ENCODE measurements around the gene PDZD7. TPM values are rescaled to one million over a fixed set of nuclear protein-coding genes. Genes with fewer than 3 reads are reported as not detected.

PDZD7 gene
- 1 to 10 TPM in 1 of 5 donors, not detected in 4; 2.4 TPM for total RNA-seq
- polyA plus RNA-seq, result under 1 TPM; 0.20 to 0.76 (median 0.75) TPM
- long read RNA-seq, donor 1, result 0 reads
- long read RNA-seq, donor 2, result 0 reads
- long read RNA-seq, donor 3, result 0 reads
- long read RNA-seq, donor 4, partial matches to known transcripts, result 8 of 8 reads
- long read RNA-seq, donor 4, other reads (novel, unspliced or antisense), result 0 of 8 reads
- long read RNA-seq, donor 5, result 0 reads
- long read RNA-seq, donor 6, result 0 reads
- long read RNA-seq, donor 7, result 0 reads
- long read RNA-seq, donor 8, result 0 reads
- long read RNA-seq, donor 9, partial matches to known transcripts, result 5 of 5 reads
- long read RNA-seq, donor 9, other reads (novel, unspliced or antisense), result 0 of 5 reads
- long read RNA-seq, donor 10, result 0 reads

DNA sequence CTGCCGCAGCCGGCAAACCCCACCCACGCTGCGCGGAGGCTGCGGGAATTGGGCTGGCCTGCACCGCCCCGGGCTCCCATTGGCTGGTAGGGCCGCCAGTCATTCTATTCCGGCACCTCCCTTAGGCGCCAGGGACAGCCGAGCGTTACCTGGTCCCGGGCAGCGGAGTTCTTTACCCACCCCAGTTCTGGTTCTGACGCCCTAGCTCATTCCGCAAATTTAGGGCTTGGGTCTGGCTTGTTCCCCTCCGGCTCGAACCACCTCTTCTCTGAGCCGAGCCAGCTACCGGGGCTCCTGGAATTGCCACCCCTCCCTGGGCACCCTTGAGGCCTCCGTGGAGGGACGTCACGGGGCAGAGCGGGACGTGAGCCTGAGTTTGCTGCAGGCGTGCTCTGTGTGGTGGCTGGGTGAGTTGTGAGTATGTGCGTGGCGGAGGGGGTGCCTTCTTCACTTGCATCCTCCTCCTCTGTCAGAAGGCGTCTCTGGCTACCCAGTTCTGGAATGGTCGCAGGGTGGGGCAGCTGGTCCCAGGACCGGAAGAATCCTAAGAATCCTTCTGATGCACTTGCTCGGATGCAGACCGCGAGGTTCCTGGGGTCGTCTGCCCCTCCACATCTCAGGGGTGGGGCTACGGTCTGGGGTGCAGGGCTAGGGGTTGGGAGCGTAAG lies at the start of gene PDZD7, which contains the start of gene SFXN3:
Gene PDZD7, minus strand, starts transcription at position 2 of the 668 bp plus-strand sequence. CDS start 910 bp downstream, outside the sequence.
Gene SFXN3, plus strand, starts transcription at position 107 of the 668 bp plus-strand sequence. CDS start 3,461 bp downstream, outside the sequence.
- Histone ChIP-seq H3K9me3 (no peaks in the 10 kb centered on the region), H3K36me3 (peaks cover 13 to 19% (median 17%) of the 10 kb centered on the region in 4 donors), H3K4me3 (peak within 1 kb of the TSS; percentile 63 to 79 (median 66)), H3K4me1 (peaks cover 19 to 40% (median 31%) of the 10 kb centered on the region in 4 donors), H3K27me3 (peaks cover 0 to 18% (median 2%) of the 10 kb centered on the region in 3 donors), H3K27ac (peak within 1 kb of the TSS; percentile 74 to 98 (median 93))
- WGBS, 5 donors, result 0 to 1% (median 0%) methylated on average over 30 to 38 of the region's 38 CpGs
- DNase-seq, result peak; percentile 98
- no peak for TF ChIP-seq EP300 (IDR thresholded peaks at IDR 0.05)
- TF ChIP-seq POLR2A (IDR thresholded peaks at IDR 0.05), result peak in 1 of 4 donors; percentile 29
- TF ChIP-seq CTCF (IDR thresholded peaks at IDR 0.05), result no peak
- TF ChIP-seq POLR2AphosphoS5 (IDR thresholded peaks at IDR 0.05), result peak; percentile 6 to 70 (median 59)
- intact Hi-C loops (cut with DNase I; ENCODE audit: low total_unique reads), result no loop called here

DNA sequence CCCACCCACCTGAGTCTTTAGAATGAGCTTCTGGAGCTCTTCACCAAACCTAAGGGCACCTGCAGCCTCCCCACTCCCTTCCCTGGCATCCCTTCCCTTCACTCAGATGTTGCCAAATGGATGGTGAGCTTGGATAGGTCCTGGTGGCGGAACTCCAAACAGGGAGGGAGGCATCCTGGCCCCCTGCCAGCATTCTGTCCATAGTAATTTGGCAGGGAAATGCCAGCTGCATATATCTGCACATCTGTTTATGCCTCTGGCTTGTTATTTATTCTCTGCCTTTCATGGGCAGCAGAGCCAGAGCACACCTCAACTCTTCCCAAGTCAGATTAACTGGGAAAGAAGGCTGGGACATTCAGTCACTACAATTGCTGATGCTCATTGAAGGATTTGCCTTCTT lies 48.9 kb upstream of the PDZD7 start:
- 45 to 88% (median 80%) methylated on average over 1 of the region's 1 CpG for WGBS, 5 donors
- H3K4me1 ChIP-seq, result no peaks in the 10 kb centered on the region
- no peak for DNase-seq
- intact Hi-C loops (cut with DNase I; ENCODE audit: low total_unique reads), result no loop called here
- TF ChIP-seq POLR2AphosphoS5 (IDR thresholded peaks at IDR 0.05) (no peak), EP300 (IDR thresholded peaks at IDR 0.05) (no peak), POLR2A (IDR thresholded peaks at IDR 0.05) (no peak), CTCF (IDR thresholded peaks at IDR 0.05) (no peak)
- peaks cover 0 to 92% (median 29%) of the 10 kb centered on the region in 3 donors for H3K27me3 ChIP-seq
- no peak overlapping the region for H3K4me3 ChIP-seq
- no peaks in the 10 kb centered on the region for H3K9me3 ChIP-seq
- no peak overlapping the region for H3K27ac ChIP-seq
- H3K36me3 ChIP-seq, result no peaks in the 10 kb centered on the region

DNA sequence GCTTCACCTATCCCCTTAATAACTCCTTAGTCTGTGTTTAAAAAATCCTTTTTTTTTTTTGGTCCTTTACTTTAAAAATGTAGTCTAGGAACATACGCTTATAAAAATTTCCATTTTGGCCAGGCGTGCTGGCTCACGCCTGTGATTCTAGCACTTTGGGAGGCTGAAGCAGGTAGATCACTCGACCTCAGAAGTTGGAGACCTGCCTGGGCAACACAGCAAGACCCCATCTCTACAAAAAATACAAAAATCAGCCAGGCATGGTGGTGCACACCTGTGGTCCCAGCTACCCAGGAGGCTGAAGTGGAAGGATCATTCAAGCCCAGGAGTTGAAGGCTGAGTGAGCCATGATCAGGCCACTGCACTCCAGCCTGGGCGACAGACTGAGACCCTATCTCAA lies 45.7 kb upstream of the PDZD7 start:
- 72 to 80% (median 78%) methylated on average over 5 of the region's 5 CpGs for WGBS, 5 donors
- TF ChIP-seq POLR2A (IDR thresholded peaks at IDR 0.05) (no peak), CTCF (IDR thresholded peaks at IDR 0.05) (no peak), POLR2AphosphoS5 (IDR thresholded peaks at IDR 0.05) (no peak), EP300 (IDR thresholded peaks at IDR 0.05) (no peak)
- intact Hi-C loops (cut with DNase I; ENCODE audit: low total_unique reads), result no loop called here
- H3K27ac ChIP-seq, result no peak overlapping the region
- no peak for DNase-seq
- H3K27me3 ChIP-seq, result peaks cover 0 to 91% (median 28%) of the 10 kb centered on the region in 3 donors
- H3K36me3 ChIP-seq, result no peaks in the 10 kb centered on the region
- peaks cover 0 to 6% (median 1%) of the 10 kb centered on the region in 4 donors for H3K4me1 ChIP-seq
- no peak overlapping the region for H3K4me3 ChIP-seq
- no peaks in the 10 kb centered on the region for H3K9me3 ChIP-seq

DNA sequence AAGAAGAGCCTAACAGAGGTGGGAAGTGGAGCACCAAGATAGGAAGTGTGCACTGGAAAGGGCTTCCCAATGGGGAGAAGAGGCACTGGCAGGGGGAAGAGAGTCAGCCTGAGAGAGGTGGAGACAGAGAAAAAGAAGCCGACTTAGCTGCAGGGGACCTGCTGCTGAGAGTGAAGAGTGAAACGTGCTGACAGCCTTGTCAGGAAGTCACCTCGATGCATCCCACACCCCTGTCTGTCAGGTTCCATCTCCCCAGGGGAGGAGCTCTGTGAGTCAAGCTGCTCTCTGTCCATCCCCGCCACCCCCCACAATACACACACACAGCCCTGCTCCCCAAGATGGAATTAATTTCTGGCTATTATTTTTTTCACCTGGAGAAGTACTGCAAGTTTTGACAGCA lies 44.8 kb upstream of the PDZD7 start:
- Histone ChIP-seq H3K9me3 (no peaks in the 10 kb centered on the region), H3K27me3 (peaks cover 0 to 85% (median 28%) of the 10 kb centered on the region in 3 donors), H3K4me1 (peaks cover 0 to 11% (median 3%) of the 10 kb centered on the region in 4 donors), H3K4me3 (no peak overlapping the region), H3K27ac (no peak overlapping the region), H3K36me3 (no peaks in the 10 kb centered on the region)
- no peak for TF ChIP-seq CTCF (IDR thresholded peaks at IDR 0.05)
- no peak for TF ChIP-seq POLR2AphosphoS5 (IDR thresholded peaks at IDR 0.05)
- no peak for TF ChIP-seq EP300 (IDR thresholded peaks at IDR 0.05)
- no peak for TF ChIP-seq POLR2A (IDR thresholded peaks at IDR 0.05)
- intact Hi-C loops (cut with DNase I; ENCODE audit: low total_unique reads), result no loop called here
- WGBS, 5 donors, result 6 to 16% (median 11%) methylated on average over 4 of the region's 4 CpGs
- DNase-seq, result no peak

Data from stomach (tissue), 19 donors.